Chondrocyte (in vitro differentiated cells): ENCODE measurements around the gene XPOT. TPM values are rescaled to one million over a fixed set of nuclear protein-coding genes. Genes with fewer than 3 reads are reported as not detected.

Experiments
- DNase-seq: peaks from one replicate; pipeline ENCODE4 v3.0.0; 2021; ENCODE audit warnings: mixed read lengths, low spot score
- H3K27ac Mint-ChIP-seq: one replicate; pipeline ENCODE4 v1.8.0; 2021; ENCODE audit warnings: mild to moderate bottlenecking, moderate library complexity, mixed read lengths; ENCODE audit not compliant: unreplicated experiment
- H3K27me3 Mint-ChIP-seq: 2 replicates; pipeline ENCODE4 v1.8.0; 2021; ENCODE audit warnings: low read depth, mixed read lengths
- H3K36me3 Mint-ChIP-seq: 2 replicates; pipeline ENCODE4 v1.8.0; 2021; ENCODE audit warnings: low read depth, mixed read lengths
- H3K4me1 Mint-ChIP-seq: 2 replicates; pipeline ENCODE4 v1.8.0; 2021; ENCODE audit warnings: low read depth, mild to moderate bottlenecking, mixed read lengths
- H3K4me3 Mint-ChIP-seq: one replicate; pipeline ENCODE4 v1.8.0; 2021; ENCODE audit warnings: mild to moderate bottlenecking, moderate library complexity, mixed read lengths; ENCODE audit not compliant: unreplicated experiment
- H3K9me3 Mint-ChIP-seq: 2 replicates; pipeline ENCODE4 v1.8.0; 2021; ENCODE audit warnings: low read depth, mixed read lengths
- CTCF ChIP-seq: fragments of 200-600 bp; sonication (generic); IDR thresholded peaks from 2 replicates; pipeline ENCODE4 v1.5.0; 2021; ENCODE audit warnings: antibody characterized with exemption, mild to moderate bottlenecking, moderate library complexity
- total RNA-seq: library from RNA; stranded (reverse); gene quantifications from 3 replicates; pipeline ENCODE4 v1.2.1, GENCODE V29; 2021

XPOT gene
- total RNA-seq, 1 donor from 2014 or later, result 213 TPM

GRCh38 chr12:64456119-64456518, 51.9 kb downstream of the XPOT start:
- TF ChIP-seq CTCF, result no peak
- Mint-ChIP-seq H3K27me3 (no peaks in the 10 kb centered on the region), H3K27ac (no peak overlapping the region), H3K36me3 (peaks cover 5% of the 10 kb centered on the region), H3K9me3 (no peaks in the 10 kb centered on the region), H3K4me3 (no peak overlapping the region), H3K4me1 (peaks cover 37% of the 10 kb centered on the region)
- DNase-seq, result no peak

GRCh38 chr12:64457032-64457431, 52.8 kb downstream of the XPOT start:
- Mint-ChIP-seq H3K4me3 (no peak overlapping the region), H3K27me3 (no peaks in the 10 kb centered on the region), H3K27ac (no peak overlapping the region), H3K9me3 (no peaks in the 10 kb centered on the region), H3K4me1 (peaks cover 38% of the 10 kb centered on the region), H3K36me3 (peaks cover 5% of the 10 kb centered on the region)
- DNase-seq, result no peak
- no peak for TF ChIP-seq CTCF

- no peaks in the 10 kb centered on the region for H3K27me3 Mint-ChIP-seq
- DNase-seq, result no peak
- no peak for TF ChIP-seq CTCF
- no peak overlapping the region for H3K4me3 Mint-ChIP-seq
- H3K4me1 Mint-ChIP-seq, result peaks cover 38% of the 10 kb centered on the region
- H3K27ac Mint-ChIP-seq, result no peak overlapping the region
- H3K36me3 Mint-ChIP-seq, result peaks cover 5% of the 10 kb centered on the region
- no peaks in the 10 kb centered on the region for H3K9me3 Mint-ChIP-seq
Measured at GRCh38 chr12:64457466-64457865, 53.3 kb downstream of the XPOT start.

- no peak for DNase-seq
- no peak overlapping the region for H3K27ac Mint-ChIP-seq
- H3K4me3 Mint-ChIP-seq, result no peak overlapping the region
- no peaks in the 10 kb centered on the region for H3K27me3 Mint-ChIP-seq
- TF ChIP-seq CTCF, result no peak
- no peaks in the 10 kb centered on the region for H3K9me3 Mint-ChIP-seq
- peaks cover 5% of the 10 kb centered on the region for H3K36me3 Mint-ChIP-seq
- H3K4me1 Mint-ChIP-seq, result peaks cover 39% of the 10 kb centered on the region
Measured at GRCh38 chr12:64457923-64458322, 53.7 kb downstream of the XPOT start.

GRCh38 chr12:64459394-64459891, 55.3 kb downstream of the XPOT start:
- Mint-ChIP-seq H3K4me1 (peaks cover 34% of the 10 kb centered on the region), H3K27me3 (no peaks in the 10 kb centered on the region), H3K36me3 (peaks cover 5% of the 10 kb centered on the region), H3K9me3 (no peaks in the 10 kb centered on the region), H3K4me3 (no peak overlapping the region), H3K27ac (peak overlapping the region; percentile 42)
- no peak for DNase-seq
- no peak for TF ChIP-seq CTCF
